Osteoblast (primary cell): ENCODE data around the gene WDR93. TPM values are rescaled to one million over a fixed set of nuclear protein-coding genes. Genes with fewer than 3 reads are reported as not detected.

ENCODE experiments used
- DNase-seq: peaks from one replicate; pipeline ENCODE4 v3.0.0; 2011; ENCODE audit warnings: low spot score, mixed read lengths; ENCODE audit not compliant: insufficient read length; ENCODE audit errors: missing footprints
- H2AFZ ChIP-seq: 2 replicates; pipeline ENCODE4 v1.6.0; 2011; ENCODE audit warnings: mild to moderate bottlenecking, low read length
- H3K27ac ChIP-seq: 2 replicates; pipeline ENCODE4 v1.5.1; 2011; ENCODE audit warnings: mild to moderate bottlenecking, low read depth, low read length, moderate library complexity
- H3K27me3 ChIP-seq: 2 replicates; pipeline ENCODE4 v1.6.0; 2012; ENCODE audit warnings: mild to moderate bottlenecking, control low read depth, inconsistent platforms, low read length, moderate library complexity; ENCODE audit not compliant: insufficient read depth
- H3K36me3 ChIP-seq: 2 replicates; pipeline ENCODE4 v1.5.1; 2011; ENCODE audit warnings: mild to moderate bottlenecking, low read length, control low read depth, moderate library complexity; ENCODE audit not compliant: insufficient read depth
- H3K4me1 ChIP-seq: 2 replicates; pipeline ENCODE4 v1.5.1; 2011; ENCODE audit warnings: mild to moderate bottlenecking, low read length, control low read depth, moderate library complexity; ENCODE audit not compliant: insufficient read depth
- H3K4me2 ChIP-seq: 2 replicates; pipeline ENCODE4 v1.6.0; 2011; ENCODE audit warnings: mild to moderate bottlenecking, low read length; ENCODE audit not compliant: insufficient read depth
- H3K4me3 ChIP-seq: fragments of 200-600 bp; sonication (generic); 3 replicates; pipeline ENCODE4 v1.5.1; 2012; ENCODE audit warnings: mild to moderate bottlenecking, low read length, inconsistent platforms; ENCODE audit not compliant: insufficient read depth
- H3K79me2 ChIP-seq: 2 replicates; pipeline ENCODE4 v1.6.0; 2012; ENCODE audit warnings: mild to moderate bottlenecking, low read length, control low read depth, inconsistent platforms; ENCODE audit not compliant: insufficient read depth
- H3K9me3 ChIP-seq: 2 replicates; pipeline ENCODE4 v1.5.1; 2011; ENCODE audit warnings: low read depth, low read length, control low read depth
- H4K20me1 ChIP-seq: 2 replicates; pipeline ENCODE4 v1.6.0; 2012; ENCODE audit warnings: mild to moderate bottlenecking, low read length, control low read depth; ENCODE audit not compliant: insufficient read depth
- CTCF ChIP-seq: IDR thresholded peaks from 2 replicates; pipeline ENCODE4 v1.5.1; 2011; ENCODE audit warnings: mild to moderate bottlenecking, low read depth, low read length, moderate library complexity; ENCODE audit errors: extremely low read depth
- total RNA-seq: library from RNA; depleted of rRNA; stranded (reverse); fragments of >200 nt; gene quantifications from 2 replicates; pipeline ENCODE4 v1.2.3, GENCODE V29; 2012

WDR93 gene
- total RNA-seq, 1 donor, result 0.36 TPM

DNA sequence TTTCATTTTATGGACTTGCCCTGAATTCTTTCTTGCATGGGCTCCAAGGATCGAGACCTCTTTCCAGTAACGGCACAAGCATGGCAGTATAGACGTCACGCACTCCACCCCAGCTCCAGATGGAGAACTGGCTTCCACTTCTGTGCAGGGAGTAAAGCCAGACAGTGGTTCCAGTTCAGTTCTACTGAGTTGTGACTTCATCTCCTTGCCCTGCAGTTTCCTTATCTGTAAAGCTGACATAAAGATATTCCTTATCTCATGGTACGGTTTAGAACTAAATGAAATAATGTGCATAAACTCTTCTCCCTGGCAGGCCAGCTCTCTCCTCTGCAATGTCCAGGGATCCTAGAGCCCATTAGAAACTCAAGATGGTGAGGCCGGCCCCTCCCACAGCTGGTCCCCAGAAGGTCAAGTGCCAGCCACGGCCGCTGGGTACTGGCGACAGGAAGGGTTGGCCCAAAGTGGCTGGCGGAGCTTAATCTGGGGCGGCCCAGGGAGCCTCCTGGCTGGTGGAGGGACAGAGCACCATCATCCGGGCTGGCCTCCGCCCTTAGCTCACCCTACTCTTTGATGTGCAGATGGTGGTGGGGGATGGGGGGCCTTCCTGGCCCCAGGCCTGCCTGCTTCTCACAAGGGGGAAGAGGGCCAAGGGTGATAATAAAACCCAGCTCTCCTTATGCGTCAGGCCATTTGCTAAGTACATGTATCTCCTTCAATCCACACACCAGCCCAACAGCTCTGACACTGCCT, 92.7 kb downstream of the WDR93 start:
- H3K9me3 ChIP-seq, result no peaks in the 10 kb centered on the region
- H3K27ac ChIP-seq, result no peak overlapping the region
- peaks cover 4% of the 10 kb centered on the region for H4K20me1 ChIP-seq
- no peak overlapping the region for H2AFZ ChIP-seq
- H3K79me2 ChIP-seq, result peaks cover 3% of the 10 kb centered on the region
- H3K4me1 ChIP-seq, result peaks cover 10% of the 10 kb centered on the region
- H3K36me3 ChIP-seq, result peaks cover 34% of the 10 kb centered on the region
- H3K4me2 ChIP-seq, result no peak overlapping the region
- DNase-seq, result peak; percentile 62
- H3K27me3 ChIP-seq, result no peaks in the 10 kb centered on the region
- no peak for TF ChIP-seq CTCF
- no peak overlapping the region for H3K4me3 ChIP-seq

DNA sequence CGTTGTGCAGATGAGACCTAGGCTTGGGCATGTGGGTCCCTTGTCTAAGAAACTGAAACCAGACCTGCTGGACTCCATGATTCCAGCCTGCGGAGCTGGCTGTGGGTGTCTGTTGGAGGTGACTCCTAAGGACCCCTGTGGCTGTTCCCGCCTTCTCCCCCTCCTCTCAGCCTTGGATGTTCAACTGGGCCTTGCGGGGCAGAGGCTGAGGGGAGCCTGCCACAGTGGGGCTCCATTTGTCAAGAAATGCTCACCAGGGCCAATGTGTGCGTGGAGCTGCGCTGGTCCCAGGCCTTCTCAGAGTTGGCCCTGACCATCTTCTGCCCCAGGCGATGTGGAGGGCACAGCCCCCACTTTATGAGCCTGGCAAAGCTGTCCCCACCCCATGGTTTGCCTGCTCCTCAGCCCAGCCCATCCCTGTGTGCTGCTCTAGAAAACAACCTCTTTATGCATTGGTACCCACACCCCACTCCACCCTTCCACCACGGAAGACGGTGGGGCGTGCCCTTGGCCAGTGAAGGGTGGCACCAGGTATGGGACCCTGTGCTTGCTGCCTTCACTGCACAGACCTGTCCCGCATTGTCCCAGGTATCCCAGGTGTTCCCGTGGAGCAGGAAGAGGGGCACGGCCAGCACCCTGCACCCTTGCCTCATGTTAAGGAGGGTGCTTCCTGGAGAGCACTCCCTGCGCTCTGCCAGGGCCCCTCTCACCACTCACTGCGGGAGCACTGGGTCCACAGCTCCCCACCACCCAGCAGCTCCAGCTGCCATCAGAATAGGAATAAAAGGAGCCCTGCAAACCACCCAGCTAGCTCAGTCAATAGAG, 93.5 kb downstream of the WDR93 start:
- no peak for TF ChIP-seq CTCF
- H3K4me3 ChIP-seq, result no peak overlapping the region
- H3K4me2 ChIP-seq, result no peak overlapping the region
- H3K4me1 ChIP-seq, result peaks cover 10% of the 10 kb centered on the region
- H3K36me3 ChIP-seq, result peaks cover 42% of the 10 kb centered on the region
- H4K20me1 ChIP-seq, result peaks cover 4% of the 10 kb centered on the region
- H3K9me3 ChIP-seq, result no peaks in the 10 kb centered on the region
- peak; percentile 25 for DNase-seq
- H3K27me3 ChIP-seq, result no peaks in the 10 kb centered on the region
- H2AFZ ChIP-seq, result no peak overlapping the region
- H3K27ac ChIP-seq, result no peak overlapping the region
- peaks cover 3% of the 10 kb centered on the region for H3K79me2 ChIP-seq

GRCh38 chr15:89784686-89784960, 94.0 kb downstream of the WDR93 start:
- no peak overlapping the region for H3K4me2 ChIP-seq
- no peak for DNase-seq
- peaks cover 4% of the 10 kb centered on the region for H4K20me1 ChIP-seq
- no peak overlapping the region for H3K4me3 ChIP-seq
- H3K27me3 ChIP-seq, result no peaks in the 10 kb centered on the region
- TF ChIP-seq CTCF, result no peak
- no peaks in the 10 kb centered on the region for H3K9me3 ChIP-seq
- H2AFZ ChIP-seq, result no peak overlapping the region
- H3K27ac ChIP-seq, result no peak overlapping the region
- peaks cover 3% of the 10 kb centered on the region for H3K79me2 ChIP-seq
- H3K36me3 ChIP-seq, result peaks cover 47% of the 10 kb centered on the region
- peaks cover 10% of the 10 kb centered on the region for H3K4me1 ChIP-seq

- no peaks in the 10 kb centered on the region for H3K9me3 ChIP-seq
- H3K27me3 ChIP-seq, result no peaks in the 10 kb centered on the region
- H3K36me3 ChIP-seq, result peaks cover 51% of the 10 kb centered on the region
- no peak overlapping the region for H2AFZ ChIP-seq
- peaks cover 6% of the 10 kb centered on the region for H4K20me1 ChIP-seq
- peaks cover 3% of the 10 kb centered on the region for H3K79me2 ChIP-seq
- H3K27ac ChIP-seq, result no peak overlapping the region
- H3K4me1 ChIP-seq, result peaks cover 10% of the 10 kb centered on the region
- TF ChIP-seq CTCF, result no peak
- no peak overlapping the region for H3K4me2 ChIP-seq
- no peak overlapping the region for H3K4me3 ChIP-seq
- peak; percentile 49 for DNase-seq
Measured at GRCh38 chr15:89785064-89785773, 94.6 kb downstream of the WDR93 start.
